T-helper 9 cell (primary cell): ENCODE results near the gene LYSMD1.
"Not testable (repeated sequence)": the region's sequence is repeated elsewhere in the genome, so short reads cannot be mapped to it uniquely, and the experiment has no call there.

Experiments
- DNase-seq: peaks from one replicate; pipeline ENCODE4 v3.0.0-alpha.2; 2020
- total RNA-seq, 2 donors: gene quantifications; one replicate each; lab custom pipeline; 2026; lab: John Stamatoyannopoulos, UW

Gene LYSMD1, protein sequence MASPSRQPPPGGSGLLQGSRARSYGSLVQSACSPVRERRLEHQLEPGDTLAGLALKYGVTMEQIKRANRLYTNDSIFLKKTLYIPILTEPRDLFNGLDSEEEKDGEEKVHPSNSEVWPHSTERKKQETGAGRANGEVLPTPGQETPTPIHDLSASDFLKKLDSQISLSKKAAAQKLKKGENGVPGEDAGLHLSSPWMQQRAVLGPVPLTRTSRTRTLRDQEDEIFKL
- 0.48 to 2.4 reads per million in 2 donors for total RNA-seq

- peak; percentile 95 for DNase-seq
These were observed at the start of gene LYSMD1, which contains the start of gene SCNM1 for GRCh38 chr1:151165738-151166504. Gene LYSMD1, minus strand, starts transcription at chr1:151165902. Its CDS starts 644 bp downstream, at chr1:151165258. Gene SCNM1, plus strand, starts transcription at chr1:151166144. Its CDS starts 9 bp downstream, at chr1:151166153.

GRCh38 chr1:151213560-151213959 is 47.9 kb upstream of the LYSMD1 start:
- DNase-seq: no peak

- no peak for DNase-seq
These were observed 46.4 kb upstream of the LYSMD1 start for GRCh38 chr1:151211972-151212705.

GRCh38 chr1:151210830-151211229 is 45.1 kb upstream of the LYSMD1 start:
- DNase-seq: no peak

- not testable (repeated sequence) for DNase-seq
These were observed 39.8 kb upstream of the LYSMD1 start for GRCh38 chr1:151205381-151205965.

DNA sequence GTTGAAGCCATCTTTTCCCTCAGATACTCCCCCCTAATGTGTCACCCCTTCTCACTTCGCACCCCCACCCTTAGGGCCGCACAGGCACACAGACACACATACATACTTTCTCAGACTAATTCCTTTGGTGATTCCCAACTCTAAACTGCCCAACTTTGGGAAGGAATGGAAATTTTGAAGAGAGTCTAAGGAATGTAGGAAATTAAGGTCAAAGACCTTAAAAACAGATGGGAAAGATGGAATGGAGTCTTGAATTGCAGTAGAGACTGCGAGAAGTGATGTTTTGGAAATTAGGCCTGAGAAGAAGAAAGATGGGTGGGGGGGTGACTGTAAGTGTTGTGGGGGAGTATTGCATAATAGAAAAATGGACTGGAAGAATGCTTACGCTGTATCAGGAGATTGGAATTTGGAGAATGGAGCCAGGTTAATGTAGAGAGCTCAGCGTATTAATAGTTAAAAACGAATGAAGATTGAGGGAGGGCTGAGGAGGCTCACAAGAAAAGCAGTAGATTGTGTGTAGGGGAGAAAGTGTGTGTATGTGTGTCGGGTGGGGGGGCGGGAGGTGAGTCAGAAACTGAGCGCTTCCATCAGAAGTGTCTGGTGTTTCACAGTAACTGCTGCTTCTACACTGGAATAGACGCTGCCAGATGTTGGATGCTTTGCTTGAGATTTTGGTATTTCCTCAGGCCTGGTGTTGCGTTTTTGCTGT is 34.3 kb upstream of the LYSMD1 start:
- DNase-seq: no peak

DNA sequence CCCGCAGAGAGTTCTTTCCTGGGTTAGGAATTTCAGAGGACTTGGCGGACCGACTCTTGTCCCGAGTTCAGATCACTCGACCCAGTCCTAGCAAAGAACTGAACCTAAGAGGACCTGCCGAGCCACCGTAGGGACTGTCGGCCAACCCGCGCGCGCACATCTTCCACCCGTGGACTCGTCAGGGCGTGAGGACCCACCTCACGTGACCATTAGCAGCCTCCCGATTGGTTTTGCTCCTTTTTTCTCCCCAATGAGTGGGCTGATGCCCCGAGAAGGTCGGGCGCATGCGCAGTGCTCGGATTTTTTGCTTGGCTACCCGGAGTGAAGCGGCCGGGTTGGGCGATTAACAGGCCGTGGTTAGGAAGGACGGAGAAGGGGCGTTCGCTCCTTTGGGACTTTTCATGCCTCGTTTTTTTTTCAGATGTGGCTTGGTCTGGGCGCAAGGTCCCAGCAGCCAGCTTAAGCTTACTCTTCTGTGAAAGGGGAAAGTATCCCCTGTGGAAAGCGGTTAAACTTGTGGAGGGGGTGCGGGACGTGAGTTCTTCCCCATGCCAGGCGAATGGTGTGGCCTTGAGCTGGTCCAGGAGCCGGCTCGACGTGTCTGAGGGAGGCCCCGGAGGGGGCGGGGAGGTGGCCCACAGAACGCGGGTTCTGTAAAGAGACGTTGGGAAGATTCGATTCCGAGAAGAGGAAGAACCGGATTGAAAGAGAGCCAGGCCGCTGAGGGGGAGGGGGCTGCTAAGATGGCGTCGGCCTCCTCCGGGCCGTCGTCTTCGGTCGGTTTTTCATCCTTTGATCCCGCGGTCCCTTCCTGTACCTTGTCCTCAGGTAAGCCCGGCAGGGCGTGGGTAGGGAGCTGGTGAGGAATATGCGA is 32.8 kb upstream of the LYSMD1 start, which contains the start of gene PIP5K1A:
Gene PIP5K1A (plus strand): TSS at position 299 of the 874 bp plus-strand sequence. CDS start 445 bp downstream, at position 744.
- peak; percentile 99 for DNase-seq

DNA sequence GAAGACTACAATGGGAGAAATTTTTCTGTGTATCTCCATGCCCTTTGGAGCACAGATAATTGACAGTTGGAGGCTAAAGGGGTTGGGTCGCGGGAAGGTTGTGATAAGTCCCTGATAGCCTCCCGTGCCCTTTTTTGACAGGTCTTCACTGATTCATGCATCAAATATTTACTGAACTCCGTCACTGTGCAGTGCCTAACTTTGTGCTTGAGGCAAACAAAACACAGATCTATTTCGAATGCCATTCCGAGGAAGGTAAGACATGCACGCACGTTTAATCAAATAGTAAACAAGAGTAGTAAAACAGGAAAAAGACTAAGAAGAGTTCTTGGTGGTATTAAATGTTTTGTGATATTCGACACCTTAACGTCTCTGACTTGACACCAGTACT is 32.2 kb upstream of the LYSMD1 start:
- DNase-seq: no peak

DNA sequence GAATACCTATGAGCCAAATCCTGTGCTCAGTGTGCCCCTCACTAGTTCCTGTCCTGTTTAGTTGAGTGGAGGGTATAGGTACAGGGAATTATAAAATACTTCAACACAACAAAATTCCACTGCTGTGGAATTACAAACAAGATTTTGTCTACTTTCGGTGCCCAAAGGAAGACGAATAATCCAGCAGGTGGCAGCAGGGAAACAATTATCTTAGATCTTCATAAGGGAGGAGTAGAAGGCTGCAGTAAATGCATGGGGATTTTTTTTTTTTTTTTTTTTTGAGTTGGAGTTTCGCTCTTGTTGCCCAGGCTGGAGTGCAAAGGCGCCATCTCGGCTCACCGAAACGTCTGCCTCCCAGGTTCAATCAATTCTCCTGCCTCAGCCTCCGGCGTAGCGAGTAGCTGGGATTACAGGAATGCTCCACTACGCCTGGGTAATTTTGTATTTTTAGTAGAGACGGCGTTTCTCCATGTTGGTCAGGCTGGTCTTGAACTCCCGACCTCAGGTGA is 30.6 kb upstream of the LYSMD1 start:
- DNase-seq: peak; percentile 35

- not testable (repeated sequence) for DNase-seq
These were observed 29.3 kb upstream of the LYSMD1 start for GRCh38 chr1:151194894-151195594.

DNA sequence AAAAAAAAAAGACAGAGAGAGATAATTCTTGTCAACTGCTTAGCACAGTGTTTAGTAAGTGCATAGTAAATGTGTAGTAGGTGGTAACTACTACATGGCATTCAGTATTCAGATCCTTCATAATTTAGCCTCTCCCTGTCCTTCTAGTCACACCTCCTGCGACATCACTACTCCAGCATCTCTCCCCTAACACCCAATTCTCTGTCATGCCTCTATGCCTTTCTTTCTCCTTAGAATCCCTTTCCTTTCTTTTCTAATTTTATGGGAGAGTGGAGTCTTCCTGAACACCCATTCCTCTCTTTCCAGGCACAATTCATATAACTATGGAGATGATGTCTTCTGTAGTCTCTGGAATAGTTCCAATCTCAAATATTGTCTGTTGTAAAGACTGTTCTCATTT is 28.2 kb upstream of the LYSMD1 start:
- no peak for DNase-seq

GRCh38 chr1:151193304-151193703 is 27.6 kb upstream of the LYSMD1 start:
- no peak for DNase-seq

DNA sequence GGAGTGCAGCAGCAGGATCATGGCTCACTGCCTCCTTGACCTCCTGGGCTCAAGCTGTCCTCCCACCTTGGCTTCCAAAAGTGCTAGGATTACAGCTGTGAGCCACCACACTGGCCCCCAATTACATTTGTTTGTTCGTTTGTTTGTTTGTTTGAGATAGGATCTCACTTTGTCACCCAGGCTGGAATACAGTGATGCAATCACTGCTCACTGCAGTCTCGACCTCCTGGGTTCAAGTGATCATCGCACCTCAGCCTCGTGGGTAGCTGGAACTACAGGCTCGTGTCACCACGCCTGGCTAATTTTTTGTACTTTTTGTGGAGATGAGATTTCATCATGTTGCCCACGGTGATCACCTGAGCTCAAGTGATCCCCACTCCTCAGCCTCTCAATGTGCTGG is 26.3 kb upstream of the LYSMD1 start:
- DNase-seq: no peak

DNA sequence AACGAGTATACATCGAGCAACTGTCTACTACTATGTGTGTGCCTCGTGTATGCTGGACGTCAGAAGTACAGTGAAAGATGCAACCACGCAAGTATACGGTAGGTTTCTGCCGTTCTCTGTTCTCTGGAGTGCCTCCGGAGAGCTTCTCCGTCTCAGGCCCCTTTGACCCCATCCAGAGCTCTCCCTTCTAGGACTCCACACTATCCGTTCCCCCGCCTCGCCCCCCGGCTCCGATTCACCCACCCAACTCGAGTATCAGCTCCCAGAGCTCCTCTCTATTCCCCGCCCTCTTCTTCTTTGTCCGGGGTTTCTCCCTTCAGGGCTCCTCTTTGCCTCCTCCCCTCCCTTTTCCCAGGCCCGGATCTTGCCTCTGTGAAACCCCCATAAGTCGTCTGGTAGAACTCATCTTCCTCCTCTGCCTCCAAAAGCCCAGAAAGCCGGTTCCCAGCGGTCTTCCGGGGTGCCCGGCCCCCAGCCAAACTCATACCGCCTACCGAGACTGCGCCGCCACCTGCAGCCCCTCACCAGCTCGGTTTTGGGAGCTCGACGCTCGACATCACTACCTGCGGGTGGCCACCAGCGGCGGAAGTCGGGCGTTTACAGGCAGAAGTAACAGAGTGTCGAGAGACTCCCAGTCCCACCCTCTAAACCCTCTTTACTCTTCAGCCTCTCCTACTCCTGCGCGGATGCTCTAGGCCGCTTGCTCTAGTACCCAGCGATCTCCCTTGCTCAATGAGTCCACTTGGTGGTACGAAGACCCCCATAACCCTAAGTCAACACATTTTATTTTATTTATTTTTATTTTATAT is 24.1 kb upstream of the LYSMD1 start, which contains the start of gene VPS72:
Gene VPS72 (minus strand): TSS at position 561 of the 809 bp plus-strand sequence. CDS start 76 bp downstream, at position 485.
- DNase-seq: peak; percentile 77

GRCh38 chr1:151188667-151189066 is 23.0 kb upstream of the LYSMD1 start:
- not testable (repeated sequence) for DNase-seq

DNA sequence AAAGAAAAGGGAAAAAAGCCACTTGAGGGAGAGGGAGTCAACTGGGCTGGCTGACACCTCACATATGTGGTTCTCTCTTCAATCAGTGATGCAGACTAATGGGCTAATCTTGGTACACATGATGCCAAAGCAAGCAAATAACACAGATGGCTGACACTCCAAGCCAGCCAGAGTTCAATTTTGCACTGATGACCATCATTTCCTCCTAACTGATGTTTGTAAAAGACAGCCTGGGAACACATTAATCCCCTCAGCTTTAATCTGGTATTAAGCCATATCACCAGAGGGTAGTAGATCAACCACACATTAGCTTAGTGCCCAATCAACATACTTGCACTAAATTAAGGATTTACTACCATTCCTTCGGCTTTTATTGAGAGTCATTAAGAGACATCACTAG is 21.5 kb upstream of the LYSMD1 start:
- DNase-seq: no peak

DNA sequence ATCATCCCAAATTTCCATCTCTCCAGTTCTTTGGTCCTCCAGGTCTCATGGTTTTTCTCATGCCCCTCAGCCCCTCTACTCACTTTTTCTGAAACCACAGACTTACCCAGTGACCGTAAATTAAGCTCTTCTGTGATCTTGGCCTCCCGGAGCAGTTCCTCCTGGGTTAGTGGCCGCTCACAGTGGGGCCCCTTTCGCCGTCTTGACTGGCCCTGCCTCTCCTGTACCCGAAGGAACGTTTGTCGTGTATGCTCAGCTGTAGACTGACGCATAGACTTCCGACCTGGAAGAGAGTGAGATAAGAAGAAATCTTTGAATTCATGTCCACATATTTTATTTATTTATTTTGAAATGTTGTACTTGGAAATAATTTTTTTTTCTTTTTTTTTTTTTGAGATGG is 18.5 kb upstream of the LYSMD1 start:
- DNase-seq: no peak

DNA sequence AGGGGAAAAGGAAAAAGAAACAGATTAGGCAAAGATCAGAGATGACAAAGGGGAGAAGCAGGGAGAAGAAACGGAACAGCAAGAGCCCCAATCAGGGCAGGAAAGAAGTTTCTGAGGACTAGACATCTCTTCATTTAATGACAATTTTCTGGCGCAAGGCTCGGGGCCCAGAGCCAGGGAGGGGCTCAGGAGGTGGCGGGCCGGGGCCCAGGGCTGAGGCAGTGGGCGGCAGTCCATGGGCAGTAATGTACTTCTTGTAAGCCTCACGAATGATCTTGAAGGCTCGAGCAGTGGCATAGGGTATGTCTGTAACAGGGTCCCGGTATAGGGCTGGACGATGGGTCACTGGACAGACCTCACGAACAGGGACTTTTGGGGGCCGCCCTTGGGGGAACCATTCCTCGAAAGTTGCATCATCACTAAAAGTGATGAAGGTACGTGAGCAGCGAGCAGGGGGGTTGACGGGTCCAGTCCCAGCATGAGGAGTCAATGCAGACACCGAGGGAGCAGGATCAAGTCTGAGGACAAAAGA is 10.9 kb upstream of the LYSMD1 start:
- no peak for DNase-seq

GRCh38 chr1:151175863-151176262 is 10.2 kb upstream of the LYSMD1 start, which contains the start of gene TMOD4:
Gene TMOD4, minus strand, starts transcription at chr1:151175981. Its CDS starts 1,106 bp downstream, at chr1:151174875.
- no peak for DNase-seq
